K562 (cell line): ENCODE results near the gene CCNB1. TPM values are rescaled to one million over a fixed set of nuclear protein-coding genes. Genes with fewer than 3 reads are reported as not detected.
A peak's percentile ranks its signal among the peaks of the same experiment; 100 is the strongest.

ENCODE experiments used
- ARNT ChIP-seq, 2 experiments: fragments of 450-650 bp; IDR thresholded peaks; 2 replicates each; pipeline ENCODE4 v1.6.1; 2016; ENCODE audit warnings: mild to moderate bottlenecking in 1 of 2
- ATF6 ChIP-seq: sonication (generic); formaldehyde crosslinking; IDR thresholded peaks from 2 replicates; pipeline ENCODE4 v1.4.0; 2020; ENCODE audit warnings: mild to moderate bottlenecking, missing genetic modification reagents
- BHLHE40 ChIP-seq: IDR thresholded peaks from 2 replicates; pipeline ENCODE4 v1.6.1; 2011; ENCODE audit warnings: low read length, improper control_type of control experiment
- CHCHD3 ChIP-seq: fragments of 250-450 bp; sonication (Bioruptor Pico); IDR thresholded peaks from 2 replicates; pipeline ENCODE4 v2.1.2; 2022; ENCODE audit warnings: mild to moderate bottlenecking
- CHD4 ChIP-seq: fragments of 200-600 bp; sonication (generic); IDR thresholded peaks from 3 replicates; pipeline ENCODE4 v1.6.1; 2012; ENCODE audit warnings: low read depth, mild to moderate bottlenecking, mixed read lengths, low read length, inconsistent platforms; ENCODE audit not compliant: insufficient read depth, insufficient replicate concordance, poor library complexity, severe bottlenecking
- FIP1L1 ChIP-seq: fragments of 200-400 bp; formaldehyde crosslinking; IDR thresholded peaks from 2 replicates; pipeline ENCODE4 v1.6.1; 2018; ENCODE audit warnings: mild to moderate bottlenecking, low read depth, low read length; ENCODE audit not compliant: poor library complexity, severe bottlenecking
- GTF2E2 ChIP-seq: fragments of 200-800 bp; sonication (Bioruptor generic); IDR thresholded peaks from 2 replicates; pipeline ENCODE4 v1.6.1; 2016; ENCODE audit warnings: missing genetic modification characterization, missing compliant biosample characterization
- HOXB6 ChIP-seq: fragments of 250-450 bp; sonication (Bioruptor Pico); IDR thresholded peaks from 2 replicates; pipeline ENCODE4 v1.5.1; 2022; ENCODE audit warnings: mild to moderate bottlenecking, borderline replicate concordance
- NCOA1 ChIP-seq: fragments of 450-650 bp; IDR thresholded peaks from 2 replicates; pipeline ENCODE4 v1.6.1; 2016; ENCODE audit warnings: low read depth
- NFRKB ChIP-seq: fragments of 450-650 bp; IDR thresholded peaks from 2 replicates; pipeline ENCODE4 v1.6.1; 2016; ENCODE audit warnings: low read depth
- NR2C2 ChIP-seq, 2 experiments: fragments of 200-800 bp in 1 of 2; sonication (Bioruptor generic) in 1 of 2; sonication (generic) in 1 of 2; formaldehyde crosslinking in 1 of 2; IDR thresholded peaks; 2 replicates each; pipeline versions ENCODE4 v1.6.1 to v1.8.0; 2016 to 2022; ENCODE audit warnings: mild to moderate bottlenecking in 1 of 2, missing compliant biosample characterization in 1 of 2, missing genetic modification characterization in 1 of 2, missing genetic modification reagents in 1 of 2
- OTX1 ChIP-seq: fragments of 450-650 bp; formaldehyde crosslinking; IDR thresholded peaks from 2 replicates; pipeline ENCODE4 v1.4.0; 2022; ENCODE audit warnings: mild to moderate bottlenecking
- STAT6 ChIP-seq: sonication (generic); formaldehyde crosslinking; IDR thresholded peaks from 2 replicates; pipeline ENCODE4 v1.8.1; 2023; ENCODE audit warnings: mild to moderate bottlenecking, missing genetic modification reagents
- TAF9B ChIP-seq: fragments of 450-650 bp; IDR thresholded peaks from 2 replicates; pipeline ENCODE4 v1.6.1; 2018; ENCODE audit warnings: mild to moderate bottlenecking; ENCODE audit not compliant: partially characterized antibody
- TFAP4 ChIP-seq: sonication (generic); formaldehyde crosslinking; IDR thresholded peaks from 2 replicates; pipeline ENCODE4 v1.8.0; 2022; ENCODE audit warnings: missing genetic modification reagents, mild to moderate bottlenecking, moderate library complexity, borderline replicate concordance
- VEZF1 ChIP-seq: fragments of 200-800 bp; sonication (Bioruptor generic); IDR thresholded peaks from 2 replicates; pipeline ENCODE4 v1.6.1; 2017; ENCODE audit warnings: missing genetic modification characterization, missing compliant biosample characterization
- ZNF12 ChIP-seq: sonication (generic); formaldehyde crosslinking; IDR thresholded peaks from 2 replicates; pipeline ENCODE4 v1.4.0; 2020; ENCODE audit warnings: mild to moderate bottlenecking, missing genetic modification reagents
- ZNF316 ChIP-seq: fragments of 450-650 bp; IDR thresholded peaks from 2 replicates; pipeline ENCODE4 v1.6.1; 2016
- ZNF41 ChIP-seq: fragments of 250-450 bp; sonication (Bioruptor Pico); conservative IDR thresholded peaks from 2 replicates; pipeline ENCODE4 v1.4.0; 2020; ENCODE audit warnings: mild to moderate bottlenecking
- polyA plus RNA-seq, 8 experiments: library from polyadenylated mRNA; depleted of rRNA in 4 of 8; stranded (reverse) in 5 of 8; unstranded in 3 of 8; fragments of >200 nt; fragmentation: Nextera tagmentation in 2 of 8; fragmentation: Illumina TruSeq in 1 of 8; extraction: Ambion mirVana in 2 of 8; extraction: Trizol in 1 of 8; gene quantifications; 2 replicates each; pipeline versions ENCODE4 v1.2.1 to v1.2.3, GENCODE V29; 2011 to 2014; ENCODE audit warnings: inconsistent platforms in 1 of 8, missing spikeins in 1 of 8
- total RNA-seq, 7 experiments: library from RNA; depleted of rRNA in 6 of 7; stranded (reverse); fragments of >200 nt in 6 of 7; fragmentation: Illumina TruSeq in 2 of 7; extraction: Trizol in 2 of 7; gene quantifications; 2 replicates each; pipeline versions ENCODE4 v1.2.1 to v1.2.3, GENCODE V29; 2011 to 2021; ENCODE audit warnings: low replicate concordance in 1 of 7

The CCNB1 gene
- total and polyA plus RNA-seq, 9 of the 15 experiments (the other 6 are each of a cell fraction or from before 2014, with no cell fraction given) = 165 to 679 (median 271) TPM

GRCh38 chr5:69217548-69218526 is 50.9 kb downstream of the CCNB1 start (continued):
- TF ChIP-seq STAT6 (CRISPR knock-in tag) = peak; percentile 82; the same call in 1 of the 2 replicates
- TF ChIP-seq ZNF12 (CRISPR knock-in tag) = peak; percentile 57; the same call in 1 of the 2 replicates
- no peak for TF ChIP-seq NCOA1
- 0 out of 2 replicates have a peak, but pooled peaks have one; percentile 42 for TF ChIP-seq ZNF41 (CRISPR knock-in tag)
- TF ChIP-seq NFRKB = peak; percentile 77
- TF ChIP-seq GTF2E2 = peak; percentile 72; the same call in 1 of the 2 replicates
- peak; percentile 81; the same call in 1 of the 2 replicates for TF ChIP-seq TFAP4 (CRISPR knock-in tag)
- TF ChIP-seq TAF9B = peak; percentile 44
- no peak for TF ChIP-seq CHD4
- no peak for TF ChIP-seq HOXB6 (CRISPR knock-in tag)
- no peak for TF ChIP-seq CHCHD3 (CRISPR knock-in tag)
- TF ChIP-seq ARNT (IDR thresholded peaks at IDR 0.05) = peak in 1 of 2 experiments; percentile 60; a peak in 1 of 4 replicates
- TF ChIP-seq ATF6 (CRISPR knock-in tag) = 0 out of 2 replicates have a peak, but pooled peaks have one; percentile 55
- peak; percentile 36 for TF ChIP-seq BHLHE40
- TF ChIP-seq ZNF316 = peak; percentile 46; the same call in 1 of the 2 replicates
- peak; percentile 61 for TF ChIP-seq FIP1L1
- peak; percentile 61 for TF ChIP-seq VEZF1 (CRISPR knock-in tag)
- TF ChIP-seq OTX1 (CRISPR knock-in tag) = peak; percentile 47; the same call in 1 of the 2 replicates
- peak; percentile 79; the same call in 1 of the 2 replicates for TF ChIP-seq NR2C2 (CRISPR knock-in tag; IDR thresholded peaks at IDR 0.05)
- peak; percentile 97 for TF ChIP-seq NR2C2 (tag; IDR thresholded peaks at IDR 0.05)
